Fibroblast of skin of abdomen (primary cell): Measurements from ENCODE around the gene CDK17.
"Not testable (repeated sequence)": the region's sequence is repeated elsewhere in the genome, so short reads cannot be mapped to it uniquely, and the experiment has no call there.

Experiments
- DNase-seq: peaks from one replicate; pipeline ENCODE4 v3.0.0-alpha.2; 2013

The CDK17 gene

GRCh38 chr12:96352161-96352835 is 47.9 kb downstream of the CDK17 start:
- DNase-seq, result no peak

GRCh38 chr12:96350982-96351381 is 49.3 kb downstream of the CDK17 start:
- DNase-seq, result no peak

- DNase-seq, result no peak
These were observed 53.0 kb downstream of the CDK17 start for GRCh38 chr12:96347130-96347699.

GRCh38 chr12:96346716-96347115 is 53.5 kb downstream of the CDK17 start:
- not testable (repeated sequence) for DNase-seq

GRCh38 chr12:96344124-96344695 is 56.0 kb downstream of the CDK17 start:
- no peak for DNase-seq

- DNase-seq, result no peak
These were observed 56.8 kb downstream of the CDK17 start for GRCh38 chr12:96343347-96343954.

- not testable (repeated sequence) for DNase-seq
These were observed 60.6 kb downstream of the CDK17 start for GRCh38 chr12:96339666-96340065.

GRCh38 chr12:96338852-96339471 is 61.3 kb downstream of the CDK17 start:
- DNase-seq, result no peak

- DNase-seq, result no peak
These were observed 62.3 kb downstream of the CDK17 start for GRCh38 chr12:96337953-96338352.

GRCh38 chr12:96336489-96336888 is 63.8 kb downstream of the CDK17 start:
- no peak for DNase-seq

GRCh38 chr12:96335270-96335669 is 65.0 kb downstream of the CDK17 start:
- DNase-seq, result no peak

GRCh38 chr12:96334502-96334901 is 65.7 kb downstream of the CDK17 start:
- DNase-seq, result no peak

- no peak for DNase-seq
These were observed 70.7 kb downstream of the CDK17 start for GRCh38 chr12:96329545-96329944.

GRCh38 chr12:96329018-96329417 is 71.2 kb downstream of the CDK17 start:
- DNase-seq, result no peak

- DNase-seq, result no peak
These were observed 72.3 kb downstream of the CDK17 start for GRCh38 chr12:96327889-96328288.

- DNase-seq, result no peak
These were observed 72.9 kb downstream of the CDK17 start for GRCh38 chr12:96327346-96327745.

- DNase-seq, result no peak
These were observed 73.5 kb downstream of the CDK17 start for GRCh38 chr12:96326628-96327227.

GRCh38 chr12:96323906-96324305 is 76.3 kb downstream of the CDK17 start:
- no peak for DNase-seq

GRCh38 chr12:96322720-96323119 is 77.5 kb downstream of the CDK17 start:
- no peak for DNase-seq

GRCh38 chr12:96321941-96322340 is 78.3 kb downstream of the CDK17 start:
- no peak for DNase-seq

- DNase-seq, result not testable (repeated sequence)
These were observed 82.4 kb downstream of the CDK17 start for GRCh38 chr12:96317801-96318200.

- not testable (repeated sequence) for DNase-seq
These were observed 84.3 kb downstream of the CDK17 start for GRCh38 chr12:96315741-96316481.
